Measurements from ENCODE around the gene BHMT2.
A peak's percentile ranks its signal among the peaks of the same experiment; 100 is the strongest.

The BHMT2 gene

GRCh38 chr5:79107020-79107796, 37.6 kb downstream of the BHMT2 start:
- H3K27me3 ChIP-seq (ENCODE audit: insufficient read depth, poor library complexity, severe bottlenecking) = peaks cover 5% of the 10 kb centered on the region
- no peak for DNase-seq (ENCODE audit: low spot score)
- no peak for ATAC-seq (ENCODE audit: low read depth)

GRCh38 chr5:79108086-79108485, 38.5 kb downstream of the BHMT2 start:
- Histone ChIP-seq H3K4me3 (ENCODE audit: severe bottlenecking) (no peak overlapping the region), H3K27me3 (ENCODE audit: insufficient read depth, poor library complexity, severe bottlenecking) (peaks cover 13% of the 10 kb centered on the region), H3K4me1 (ENCODE audit: insufficient read depth, poor library complexity, severe bottlenecking) (no peaks in the 10 kb centered on the region), H3K27ac (ENCODE audit: poor library complexity, severe bottlenecking) (no peak overlapping the region), H3K9me3 (ENCODE audit: severe bottlenecking) (no peaks in the 10 kb centered on the region), H3K36me3 (ENCODE audit: low read depth) (no peaks in the 10 kb centered on the region)
- DNase-seq (ENCODE audit: low spot score) (no peak), ATAC-seq (ENCODE audit: low read depth) (no peak)
- TF ChIP-seq CTCF (IDR thresholded peaks at IDR 0.05; ENCODE audit: poor library complexity, severe bottlenecking) = no peak

More at GRCh38 chr5:79107020-79107796, 37.6 kb downstream of the BHMT2 start:
- Histone ChIP-seq H3K4me3 (ENCODE audit: severe bottlenecking) (no peak overlapping the region), H3K9me3 (ENCODE audit: severe bottlenecking) (no peaks in the 10 kb centered on the region), H3K4me1 (ENCODE audit: insufficient read depth, poor library complexity, severe bottlenecking) (no peaks in the 10 kb centered on the region), H3K27ac (ENCODE audit: poor library complexity, severe bottlenecking) (no peak overlapping the region), H3K36me3 (ENCODE audit: low read depth) (no peaks in the 10 kb centered on the region)
- no peak for TF ChIP-seq CTCF (IDR thresholded peaks at IDR 0.05; ENCODE audit: poor library complexity, severe bottlenecking)

GRCh38 chr5:79108792-79109191, 39.2 kb downstream of the BHMT2 start:
- DNase-seq (ENCODE audit: low spot score) (no peak), ATAC-seq (ENCODE audit: low read depth) (no peak)
- TF ChIP-seq CTCF (IDR thresholded peaks at IDR 0.05; ENCODE audit: poor library complexity, severe bottlenecking) = no peak
- Histone ChIP-seq H3K9me3 (ENCODE audit: severe bottlenecking) (no peaks in the 10 kb centered on the region), H3K27ac (ENCODE audit: poor library complexity, severe bottlenecking) (no peak overlapping the region), H3K27me3 (ENCODE audit: insufficient read depth, poor library complexity, severe bottlenecking) (peaks cover 13% of the 10 kb centered on the region), H3K36me3 (ENCODE audit: low read depth) (no peaks in the 10 kb centered on the region), H3K4me1 (ENCODE audit: insufficient read depth, poor library complexity, severe bottlenecking) (no peaks in the 10 kb centered on the region), H3K4me3 (ENCODE audit: severe bottlenecking) (no peak overlapping the region)

- Histone ChIP-seq H3K4me1 (ENCODE audit: insufficient read depth, poor library complexity, severe bottlenecking) (no peaks in the 10 kb centered on the region), H3K27ac (ENCODE audit: poor library complexity, severe bottlenecking) (no peak overlapping the region), H3K4me3 (ENCODE audit: severe bottlenecking) (no peak overlapping the region), H3K27me3 (ENCODE audit: insufficient read depth, poor library complexity, severe bottlenecking) (peaks cover 13% of the 10 kb centered on the region), H3K9me3 (ENCODE audit: severe bottlenecking) (no peaks in the 10 kb centered on the region), H3K36me3 (ENCODE audit: low read depth) (no peaks in the 10 kb centered on the region)
- peak; percentile 31 for TF ChIP-seq CTCF (IDR thresholded peaks at IDR 0.05; ENCODE audit: poor library complexity, severe bottlenecking)
- ATAC-seq (ENCODE audit: low read depth) = no peak
- no peak for DNase-seq (ENCODE audit: low spot score)
Observed at GRCh38 chr5:79109527-79110492, 40.2 kb downstream of the BHMT2 start.

All from RWPE2 (cell line).